Measurements from ENCODE around the gene MYO18A.

Gene MYO18A

GRCh38 chr17:29054835-29055234, 125.4 kb downstream of the MYO18A start:
- H3K4me1 ChIP-seq (ENCODE audit: control insufficient read depth, insufficient read depth, low read length) = no peaks in the 10 kb centered on the region
- no peak for TF ChIP-seq ZNF132 (tag by site-specific recombination; IDR thresholded peaks at IDR 0.05; ENCODE audit: borderline replicate concordance)
- TF ChIP-seq ZNF248 (tag by site-specific recombination; IDR thresholded peaks at IDR 0.05) = no peak
- no peak for TF ChIP-seq SP7 (tag by site-specific recombination; IDR thresholded peaks at IDR 0.05)
- TF ChIP-seq ZNF274 (IDR thresholded peaks at IDR 0.05; ENCODE audit: low read length) = no peak
- TF ChIP-seq ZNF274 (tag by site-specific recombination; IDR thresholded peaks at IDR 0.05; ENCODE audit: borderline replicate concordance) = no peak
- TF ChIP-seq KLF16 (tag by site-specific recombination; IDR thresholded peaks at IDR 0.05) = no peak
- TF ChIP-seq CTCF (tag by site-specific recombination; IDR thresholded peaks at IDR 0.05) = no peak
- no peak for TF ChIP-seq SALL2 (tag by site-specific recombination; IDR thresholded peaks at IDR 0.05; ENCODE audit: borderline replicate concordance)
- TF ChIP-seq GLI4 (tag by site-specific recombination; IDR thresholded peaks at IDR 0.05) = no peak
- TF ChIP-seq ZBTB20 (tag by site-specific recombination; IDR thresholded peaks at IDR 0.05) = no peak
- no peak for TF ChIP-seq TSHZ1 (tag by site-specific recombination; IDR thresholded peaks at IDR 0.05; ENCODE audit: borderline replicate concordance)
- no peak for TF ChIP-seq REPIN1 (tag by site-specific recombination; IDR thresholded peaks at IDR 0.05; ENCODE audit: low read depth)
- no peak for TF ChIP-seq ZNF707 (tag by site-specific recombination; IDR thresholded peaks at IDR 0.05)
- TF ChIP-seq ZNF830 (tag by site-specific recombination; IDR thresholded peaks at IDR 0.05; ENCODE audit: low read depth) = no peak
- no peak for TF ChIP-seq ZNF214 (tag by site-specific recombination; IDR thresholded peaks at IDR 0.05; ENCODE audit: borderline replicate concordance)
- TF ChIP-seq PRDM4 (tag by site-specific recombination; IDR thresholded peaks at IDR 0.05) = no peak
- TF ChIP-seq ZNF335 (tag by site-specific recombination; conservative IDR thresholded peaks at IDR 0.05) = no peak
- POLR2A ChIA-PET = no interaction called here
- no peaks in the 10 kb centered on the region for H3K9me3 ChIP-seq (ENCODE audit: control insufficient read depth, insufficient read depth, low read depth, low read length)
- CTCF ChIA-PET = interaction anchor here (0.6 kb wide), 2 partner anchors 117 to 281 kb away, joined by 3 read pairs; no protein-coding TSS in a partner anchor
- no peaks in the 10 kb centered on the region for H3K36me3 ChIP-seq (ENCODE audit: control insufficient read depth in 2 of 2, insufficient read depth in 1 of 2, low read length in 2 of 2)
- H3K4me3 ChIP-seq (ENCODE audit: low read depth, low read length) = no peak overlapping the region
- H3K27ac ChIP-seq (ENCODE audit: extremely low read depth, low read depth, low read length) = no peak overlapping the region

- ChIA-PET POLR2A (no interaction called here), CTCF (interaction anchor here (1.8 kb wide), 1 partner anchor 65 kb away, joined by 7 read pairs; no protein-coding TSS in a partner anchor)
- Histone ChIP-seq H3K4me1 (ENCODE audit: control insufficient read depth, insufficient read depth, low read length) (peaks cover 8% of the 10 kb centered on the region), H3K36me3 (ENCODE audit: control insufficient read depth in 2 of 2, insufficient read depth in 1 of 2, low read length in 2 of 2) (no peaks in the 10 kb centered on the region), H3K9me3 (ENCODE audit: control insufficient read depth, insufficient read depth, low read depth, low read length) (no peaks in the 10 kb centered on the region), H3K4me3 (ENCODE audit: low read depth, low read length) (no peak overlapping the region), H3K27ac (ENCODE audit: extremely low read depth, low read depth, low read length) (no peak overlapping the region)
- TF ChIP-seq GLIS1 (tag by site-specific recombination; IDR thresholded peaks at IDR 0.05) (no peak), ZBTB20 (tag by site-specific recombination; IDR thresholded peaks at IDR 0.05) (no peak), ZNF266 (tag by site-specific recombination; IDR thresholded peaks at IDR 0.05; ENCODE audit: low read depth) (no peak), ZNF768 (tag by site-specific recombination; IDR thresholded peaks at IDR 0.05) (no peak), ZFHX2 (tag by site-specific recombination; conservative IDR thresholded peaks at IDR 0.05) (peak; percentile 86), ZNF596 (tag by site-specific recombination; IDR thresholded peaks at IDR 0.05) (no peak), ZSCAN4 (tag by site-specific recombination; IDR thresholded peaks at IDR 0.05) (no peak), ZNF544 (tag by site-specific recombination; IDR thresholded peaks at IDR 0.05) (no peak), ZNF664 (tag by site-specific recombination; IDR thresholded peaks at IDR 0.05) (no peak)
These were observed 128.5 kb downstream of the MYO18A start for GRCh38 chr17:29051731-29052130.

All from HEK293 (cell line).